B cell (primary cell): ENCODE measurements around the gene NKX1-1.
"Not testable (repeated sequence)": the region's sequence is repeated elsewhere in the genome, so short reads cannot be mapped to it uniquely, and the experiment has no call there.

Experiments used
- CTCF ChIP-seq: fragments of 200-600 bp; IDR thresholded peaks from one replicate; pipeline ENCODE4 v1.8.0; 2022; ENCODE audit warnings: antibody characterized with exemption, mild to moderate bottlenecking
- EZH2 ChIP-seq: IDR thresholded peaks from 2 replicates; pipeline ENCODE4 v1.6.1; 2012; ENCODE audit warnings: borderline replicate concordance, low read depth, mild to moderate bottlenecking, moderate library complexity, low read length; ENCODE audit not compliant: insufficient read depth, poor library complexity, severe bottlenecking

GRCh38 chr4:1395389-1395820, 10.8 kb downstream of the NKX1-1 start:
- not testable (repeated sequence) for TF ChIP-seq CTCF, EZH2
